ENCODE measurements around the gene C12orf43.

C12orf43 gene

GRCh38 chr12:121017966-121018491 is 1.7 kb upstream of the C12orf43 start:
- H3K4me3 Mint-ChIP-seq: no peak overlapping the region
- no peaks in the 10 kb centered on the region for H3K27me3 Mint-ChIP-seq
- H3K27ac Mint-ChIP-seq: no peak overlapping the region
- H3K36me3 Mint-ChIP-seq (ENCODE audit: low read depth): peaks cover 33% of the 10 kb centered on the region
- H3K4me1 Mint-ChIP-seq (ENCODE audit: low read depth): peaks cover 21% of the 10 kb centered on the region
- DNase-seq: no peak
- no peaks in the 10 kb centered on the region for H3K9me3 Mint-ChIP-seq

GRCh38 chr12:121013715-121014114 is 2.6 kb downstream of the C12orf43 start:
- DNase-seq: no peak
- Mint-ChIP-seq H3K36me3 (ENCODE audit: low read depth) (peaks cover 61% of the 10 kb centered on the region), H3K4me3 (peak overlapping the region; percentile 5), H3K9me3 (no peaks in the 10 kb centered on the region), H3K27me3 (no peaks in the 10 kb centered on the region), H3K4me1 (ENCODE audit: low read depth) (peaks cover 27% of the 10 kb centered on the region), H3K27ac (no peak overlapping the region)

GRCh38 chr12:121011820-121012219 is 4.5 kb downstream of the C12orf43 start:
- peaks cover 79% of the 10 kb centered on the region for H3K36me3 Mint-ChIP-seq (ENCODE audit: low read depth)
- no peak overlapping the region for H3K4me3 Mint-ChIP-seq
- H3K9me3 Mint-ChIP-seq: no peaks in the 10 kb centered on the region
- peak overlapping the region; percentile 1 for H3K27ac Mint-ChIP-seq
- no peak for DNase-seq
- H3K4me1 Mint-ChIP-seq (ENCODE audit: low read depth): peaks cover 27% of the 10 kb centered on the region
- H3K27me3 Mint-ChIP-seq: no peaks in the 10 kb centered on the region

GRCh38 chr12:121010860-121011259 is 5.4 kb downstream of the C12orf43 start:
- no peaks in the 10 kb centered on the region for H3K9me3 Mint-ChIP-seq
- no peaks in the 10 kb centered on the region for H3K27me3 Mint-ChIP-seq
- H3K36me3 Mint-ChIP-seq (ENCODE audit: low read depth): peaks cover 84% of the 10 kb centered on the region
- no peak overlapping the region for H3K27ac Mint-ChIP-seq
- peaks cover 22% of the 10 kb centered on the region for H3K4me1 Mint-ChIP-seq (ENCODE audit: low read depth)
- no peak for DNase-seq
- no peak overlapping the region for H3K4me3 Mint-ChIP-seq

- Mint-ChIP-seq H3K27me3 (no peaks in the 10 kb centered on the region), H3K4me1 (ENCODE audit: low read depth) (peaks cover 17% of the 10 kb centered on the region), H3K27ac (no peak overlapping the region), H3K9me3 (no peaks in the 10 kb centered on the region), H3K36me3 (ENCODE audit: low read depth) (peaks cover 87% of the 10 kb centered on the region), H3K4me3 (no peak overlapping the region)
- no peak for DNase-seq
Measured at GRCh38 chr12:121009741-121010140, 6.5 kb downstream of the C12orf43 start.

- Mint-ChIP-seq H3K36me3 (ENCODE audit: low read depth) (peaks cover 94% of the 10 kb centered on the region), H3K27me3 (no peaks in the 10 kb centered on the region), H3K27ac (no peak overlapping the region), H3K4me3 (no peak overlapping the region), H3K9me3 (no peaks in the 10 kb centered on the region), H3K4me1 (ENCODE audit: low read depth) (peaks cover 12% of the 10 kb centered on the region)
- DNase-seq: no peak
Measured at GRCh38 chr12:121008347-121009098, 7.8 kb downstream of the C12orf43 start.

GRCh38 chr12:121005346-121005815 is 10.9 kb downstream of the C12orf43 start:
- H3K27ac Mint-ChIP-seq: peak overlapping the region; percentile 50
- H3K4me3 Mint-ChIP-seq: no peak overlapping the region
- DNase-seq: peak; percentile 70
- H3K9me3 Mint-ChIP-seq: no peaks in the 10 kb centered on the region
- no peaks in the 10 kb centered on the region for H3K27me3 Mint-ChIP-seq
- H3K36me3 Mint-ChIP-seq (ENCODE audit: low read depth): peaks cover 88% of the 10 kb centered on the region
- peaks cover 3% of the 10 kb centered on the region for H3K4me1 Mint-ChIP-seq (ENCODE audit: low read depth)

- peaks cover 77% of the 10 kb centered on the region for H3K36me3 Mint-ChIP-seq (ENCODE audit: low read depth)
- H3K9me3 Mint-ChIP-seq: no peaks in the 10 kb centered on the region
- H3K4me3 Mint-ChIP-seq: no peak overlapping the region
- H3K27ac Mint-ChIP-seq: no peak overlapping the region
- H3K27me3 Mint-ChIP-seq: no peaks in the 10 kb centered on the region
- DNase-seq: no peak
- peaks cover 3% of the 10 kb centered on the region for H3K4me1 Mint-ChIP-seq (ENCODE audit: low read depth)
Measured at GRCh38 chr12:121004253-121004815, 12.0 kb downstream of the C12orf43 start.

- no peaks in the 10 kb centered on the region for H3K9me3 Mint-ChIP-seq
- peaks cover 3% of the 10 kb centered on the region for H3K4me1 Mint-ChIP-seq (ENCODE audit: low read depth)
- peaks cover 70% of the 10 kb centered on the region for H3K36me3 Mint-ChIP-seq (ENCODE audit: low read depth)
- DNase-seq: no peak
- no peak overlapping the region for H3K27ac Mint-ChIP-seq
- no peaks in the 10 kb centered on the region for H3K27me3 Mint-ChIP-seq
- no peak overlapping the region for H3K4me3 Mint-ChIP-seq
Measured at GRCh38 chr12:121003650-121004049, 12.6 kb downstream of the C12orf43 start.

- DNase-seq: no peak
- Mint-ChIP-seq H3K36me3 (ENCODE audit: low read depth) (peaks cover 54% of the 10 kb centered on the region), H3K27me3 (no peaks in the 10 kb centered on the region), H3K9me3 (no peaks in the 10 kb centered on the region), H3K27ac (no peak overlapping the region), H3K4me1 (ENCODE audit: low read depth) (peaks cover 3% of the 10 kb centered on the region), H3K4me3 (no peak overlapping the region)
Measured at GRCh38 chr12:121001841-121002483, 14.3 kb downstream of the C12orf43 start.

- Mint-ChIP-seq H3K4me3 (no peak overlapping the region), H3K27me3 (no peaks in the 10 kb centered on the region), H3K36me3 (ENCODE audit: low read depth) (peaks cover 45% of the 10 kb centered on the region), H3K9me3 (no peaks in the 10 kb centered on the region), H3K4me1 (ENCODE audit: low read depth) (peaks cover 3% of the 10 kb centered on the region), H3K27ac (no peak overlapping the region)
- no peak for DNase-seq
Measured at GRCh38 chr12:121001060-121001459, 15.2 kb downstream of the C12orf43 start.

GRCh38 chr12:121000530-121000929 is 15.8 kb downstream of the C12orf43 start:
- Mint-ChIP-seq H3K4me1 (ENCODE audit: low read depth) (peaks cover 2% of the 10 kb centered on the region), H3K27me3 (no peaks in the 10 kb centered on the region), H3K27ac (no peak overlapping the region), H3K4me3 (no peak overlapping the region), H3K9me3 (no peaks in the 10 kb centered on the region), H3K36me3 (ENCODE audit: low read depth) (peaks cover 40% of the 10 kb centered on the region)
- no peak for DNase-seq

- no peak overlapping the region for H3K27ac Mint-ChIP-seq
- no peak overlapping the region for H3K4me3 Mint-ChIP-seq
- peaks cover 31% of the 10 kb centered on the region for H3K36me3 Mint-ChIP-seq (ENCODE audit: low read depth)
- no peaks in the 10 kb centered on the region for H3K27me3 Mint-ChIP-seq
- H3K4me1 Mint-ChIP-seq (ENCODE audit: low read depth): no peaks in the 10 kb centered on the region
- DNase-seq: no peak
- H3K9me3 Mint-ChIP-seq: no peaks in the 10 kb centered on the region
Measured at GRCh38 chr12:120999191-121000120, 16.8 kb downstream of the C12orf43 start.

GRCh38 chr12:120998435-120998834 is 17.9 kb downstream of the C12orf43 start:
- no peaks in the 10 kb centered on the region for H3K4me1 Mint-ChIP-seq (ENCODE audit: low read depth)
- no peak overlapping the region for H3K4me3 Mint-ChIP-seq
- no peaks in the 10 kb centered on the region for H3K9me3 Mint-ChIP-seq
- no peaks in the 10 kb centered on the region for H3K27me3 Mint-ChIP-seq
- H3K27ac Mint-ChIP-seq: no peak overlapping the region
- H3K36me3 Mint-ChIP-seq (ENCODE audit: low read depth): peaks cover 21% of the 10 kb centered on the region
- DNase-seq: no peak

All from activated T-cell treated with anti-CD3 and anti-CD28 coated beads, Interleukin-2, amount 50 U/mL, for 24 hours (primary cell).